ENCODE results near the gene LMAN1L. TPM values are rescaled to one million over a fixed set of nuclear protein-coding genes. Genes with fewer than 3 reads are reported as not detected.

The LMAN1L gene
- polyA plus RNA-seq, 6 donors from 2014 or later, result not detected

DNA sequence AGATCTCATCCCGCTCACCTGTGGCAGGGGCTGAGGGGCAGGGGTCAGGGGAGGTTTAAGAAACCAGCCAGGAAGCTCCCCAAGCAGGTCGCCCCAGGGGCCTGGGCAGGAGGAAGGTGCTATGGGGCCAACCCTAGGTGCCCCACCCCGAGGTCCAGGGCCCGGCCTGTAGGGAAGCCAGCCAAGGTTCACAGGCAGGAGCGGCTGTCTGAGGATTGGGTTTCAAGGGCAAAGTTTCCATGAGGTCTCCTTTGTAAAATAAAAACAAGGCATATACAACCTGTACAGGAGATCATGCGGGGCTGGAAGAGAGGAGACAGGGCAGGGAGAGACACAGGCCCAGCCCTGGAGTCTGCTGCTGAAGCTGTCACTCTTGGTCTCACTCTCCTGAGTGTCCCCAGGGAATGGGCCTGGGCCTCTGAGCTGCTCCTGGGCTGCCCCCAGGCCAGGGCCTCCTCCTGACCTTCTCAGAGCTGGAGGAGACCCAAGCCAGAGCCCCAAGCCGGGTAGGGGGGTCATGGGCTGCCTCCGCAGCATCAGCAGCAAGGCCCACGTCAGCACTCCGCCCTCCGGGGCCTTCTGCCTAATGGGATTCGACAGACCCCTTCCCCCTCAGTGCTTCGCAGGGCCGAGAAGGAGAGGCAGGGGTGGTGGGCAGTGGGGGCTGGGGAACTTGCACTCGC, 19.3 kb downstream of the LMAN1L start:
- DNase-seq (no peak), ATAC-seq (ENCODE audit: low read depth in 2 of 2) (no peak)
- H3K9me3 Mint-ChIP-seq, result no peaks in the 10 kb centered on the region
- no peak overlapping the region for H3K4me3 Mint-ChIP-seq
- H3K4me1 Mint-ChIP-seq, result peaks cover 7 to 30% (median 14%) of the 10 kb centered on the region in 3 donors
- H3K27ac Mint-ChIP-seq, result peak overlapping the region in 1 of 6 donors; percentile 77
- H3K27me3 Mint-ChIP-seq, result peaks cover 11 to 35% (median 30%) of the 10 kb centered on the region in 3 donors
- H3K36me3 Mint-ChIP-seq, result no peaks in the 10 kb centered on the region

DNA sequence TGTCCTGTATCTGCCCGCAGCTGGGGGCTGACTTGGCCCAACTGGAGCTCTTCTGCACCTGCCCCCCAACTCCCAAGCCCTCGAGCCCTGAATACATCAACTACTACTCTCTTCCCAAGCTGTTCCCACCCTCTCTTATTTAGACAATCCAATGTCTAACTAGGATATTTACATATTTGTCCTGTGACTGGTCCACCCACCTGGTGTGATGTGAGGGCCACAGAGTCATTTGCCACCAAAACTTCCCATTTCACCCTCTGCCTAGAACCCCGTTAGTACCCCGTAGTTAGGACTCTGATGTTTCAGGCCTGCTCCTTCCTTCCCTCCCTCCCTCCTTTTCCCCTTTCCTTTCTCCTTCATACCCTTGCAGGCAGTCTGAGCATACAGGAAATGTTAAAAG, 20.2 kb downstream of the LMAN1L start:
- H3K27ac Mint-ChIP-seq, result no peak overlapping the region
- no peaks in the 10 kb centered on the region for H3K9me3 Mint-ChIP-seq
- peak overlapping the region in 1 of 8 donors; percentile 29 for H3K4me3 Mint-ChIP-seq
- DNase-seq, result no peak
- H3K36me3 Mint-ChIP-seq, result peaks cover 0 to 5% of the 10 kb centered on the region in 2 donors
- no peak for ATAC-seq (ENCODE audit: low read depth in 2 of 2)
- peaks cover 11 to 27% (median 22%) of the 10 kb centered on the region in 3 donors for H3K27me3 Mint-ChIP-seq
- H3K4me1 Mint-ChIP-seq, result peaks cover 7 to 28% (median 14%) of the 10 kb centered on the region in 3 donors

DNA sequence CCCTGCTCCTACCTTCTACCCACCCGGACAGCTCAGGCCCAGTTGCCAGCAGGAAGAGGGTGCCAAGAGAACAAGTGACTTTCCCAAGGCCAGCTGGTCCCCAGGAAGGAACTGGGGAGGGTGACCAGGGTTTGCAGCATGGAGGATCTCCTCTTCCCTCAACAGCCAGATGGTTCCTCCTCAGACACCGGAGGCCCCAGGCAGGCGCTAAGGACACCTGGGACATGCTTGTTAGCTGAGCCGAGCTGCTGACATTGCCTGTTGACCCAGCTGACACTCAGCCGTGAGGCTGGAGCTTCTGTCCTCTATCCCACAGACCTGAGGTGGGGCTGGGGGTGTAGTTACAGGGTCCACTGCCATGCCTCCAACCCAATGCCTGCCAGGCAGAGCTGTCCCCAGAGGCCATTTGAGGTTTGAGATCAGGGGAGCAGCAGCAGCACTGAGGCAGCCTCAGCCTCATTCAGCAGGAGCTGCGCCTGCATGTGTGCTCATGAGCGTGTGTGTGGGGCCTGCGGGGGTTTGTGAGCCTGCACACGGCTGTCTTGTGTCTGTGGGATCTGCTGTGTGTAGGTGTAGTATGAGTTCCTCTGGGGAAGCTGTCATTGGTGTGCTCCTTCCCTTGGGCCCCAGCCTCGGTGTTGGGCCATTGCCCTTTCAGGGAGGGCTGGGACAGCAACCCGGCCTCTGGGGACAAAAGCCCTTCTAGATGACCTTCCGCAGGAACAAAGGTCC, 20.9 kb downstream of the LMAN1L start:
- H3K4me3 Mint-ChIP-seq, result no peak overlapping the region
- H3K9me3 Mint-ChIP-seq, result no peaks in the 10 kb centered on the region
- DNase-seq (no peak), ATAC-seq (ENCODE audit: low read depth in 2 of 2) (no peak)
- peak overlapping the region in 1 of 6 donors; percentile 52 for H3K27ac Mint-ChIP-seq
- peaks cover 6 to 20% (median 14%) of the 10 kb centered on the region in 3 donors for H3K27me3 Mint-ChIP-seq
- H3K4me1 Mint-ChIP-seq, result peaks cover 7 to 28% (median 10%) of the 10 kb centered on the region in 3 donors
- peaks cover 0 to 5% of the 10 kb centered on the region in 2 donors for H3K36me3 Mint-ChIP-seq

DNA sequence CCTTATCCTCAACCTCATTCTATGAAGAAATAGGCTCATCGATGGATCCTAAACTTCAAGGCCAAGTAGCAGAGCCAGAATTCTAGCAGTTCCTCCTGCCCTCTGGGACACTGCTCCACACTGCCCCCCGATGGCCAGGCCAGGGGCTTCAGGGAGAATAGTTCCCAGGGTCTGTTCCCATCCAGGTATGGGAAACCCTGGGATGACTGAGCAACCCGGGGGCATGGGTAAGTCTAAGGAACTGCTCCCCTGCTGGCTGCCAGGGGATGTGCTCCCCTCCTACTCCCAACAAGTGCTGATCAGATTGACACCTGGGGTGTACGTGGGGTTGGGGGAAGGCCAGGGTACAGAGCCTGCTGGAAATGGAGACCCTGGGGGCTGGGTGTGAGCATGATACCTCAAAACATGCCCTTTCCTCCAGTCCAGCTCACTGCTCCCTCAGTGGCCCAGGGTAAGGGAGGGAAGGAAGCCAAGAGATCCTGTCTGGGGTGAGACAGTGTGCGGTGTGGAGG, 22.7 kb downstream of the LMAN1L start:
- DNase-seq (peak; percentile 18), ATAC-seq (ENCODE audit: low read depth in 2 of 2) (peak; percentile 37 to 50)
- Mint-ChIP-seq H3K36me3 (peaks cover 0 to 5% of the 10 kb centered on the region in 2 donors), H3K27ac (peak overlapping the region in 2 of 6 donors; percentile 64 to 69), H3K27me3 (peaks cover 0 to 8% (median 4%) of the 10 kb centered on the region in 3 donors), H3K4me1 (peaks cover 10 to 28% (median 10%) of the 10 kb centered on the region in 3 donors), H3K4me3 (peak overlapping the region in 1 of 8 donors; percentile 45), H3K9me3 (no peaks in the 10 kb centered on the region)

DNA sequence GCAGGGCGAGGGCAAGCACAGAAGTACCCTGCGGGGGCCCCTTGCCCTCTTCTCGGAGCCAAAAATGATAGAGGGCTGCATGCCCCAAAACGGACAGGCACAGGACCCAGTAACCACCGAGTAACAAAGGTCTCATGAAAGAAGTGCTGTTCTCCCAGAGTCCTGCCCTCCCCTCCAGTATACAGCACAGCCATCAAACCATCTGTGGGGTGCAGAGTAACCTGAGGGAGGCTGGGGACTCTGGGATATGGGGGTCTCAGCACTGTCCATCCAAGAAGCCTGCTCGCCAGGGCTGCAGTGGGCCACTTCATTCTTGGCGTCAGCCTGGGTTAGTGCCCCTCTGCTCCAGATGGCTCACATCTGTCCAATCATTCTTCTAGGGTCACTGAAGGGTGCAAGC, 24.2 kb downstream of the LMAN1L start:
- Mint-ChIP-seq H3K27me3 (no peaks in the 10 kb centered on the region), H3K4me3 (no peak overlapping the region), H3K4me1 (peaks cover 16 to 34% (median 17%) of the 10 kb centered on the region in 3 donors), H3K27ac (no peak overlapping the region), H3K9me3 (no peaks in the 10 kb centered on the region), H3K36me3 (peaks cover 0 to 5% of the 10 kb centered on the region in 2 donors)
- DNase-seq, result no peak
- no peak for ATAC-seq (ENCODE audit: low read depth in 2 of 2)

DNA sequence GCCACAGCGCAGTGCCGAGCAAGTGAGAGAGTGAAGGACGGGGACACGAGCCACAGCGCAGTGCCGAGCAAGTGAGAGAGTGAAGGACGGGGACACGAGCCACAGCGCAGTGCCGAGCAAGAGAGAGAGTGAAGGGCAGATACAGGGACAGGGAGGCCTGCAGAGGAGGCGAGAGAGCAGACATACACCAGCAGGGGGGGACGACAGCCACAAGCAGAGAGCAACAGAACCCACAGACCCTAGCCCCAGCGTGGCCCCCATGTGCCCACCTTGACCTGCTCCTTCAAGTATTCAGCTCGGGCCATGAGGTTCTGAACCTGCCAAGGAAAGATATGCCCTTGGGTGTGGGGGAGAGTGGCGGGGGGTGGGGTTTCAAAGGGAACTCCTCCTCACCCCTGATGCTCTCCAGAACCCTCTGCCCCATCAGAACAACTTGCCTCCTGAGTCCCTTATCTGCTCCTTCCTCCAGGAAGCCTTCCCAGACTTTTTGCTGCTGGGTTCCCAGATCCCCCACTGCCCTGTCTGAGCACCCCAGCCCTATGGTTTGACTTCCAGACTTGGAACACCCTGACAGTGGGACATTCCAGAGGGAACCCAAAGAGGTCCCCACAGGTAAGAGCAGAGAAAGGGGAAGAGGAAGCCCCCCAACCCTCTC, 25.0 kb downstream of the LMAN1L start:
- Mint-ChIP-seq H3K9me3 (no peaks in the 10 kb centered on the region), H3K36me3 (peaks cover 0 to 5% of the 10 kb centered on the region in 2 donors), H3K4me3 (peak overlapping the region in 1 of 8 donors; percentile 71), H3K27ac (peak overlapping the region in 1 of 6 donors; percentile 76), H3K27me3 (no peaks in the 10 kb centered on the region), H3K4me1 (peaks cover 23 to 41% (median 23%) of the 10 kb centered on the region in 3 donors)
- no peak for DNase-seq
- ATAC-seq (ENCODE audit: low read depth in 2 of 2), result no peak

DNA sequence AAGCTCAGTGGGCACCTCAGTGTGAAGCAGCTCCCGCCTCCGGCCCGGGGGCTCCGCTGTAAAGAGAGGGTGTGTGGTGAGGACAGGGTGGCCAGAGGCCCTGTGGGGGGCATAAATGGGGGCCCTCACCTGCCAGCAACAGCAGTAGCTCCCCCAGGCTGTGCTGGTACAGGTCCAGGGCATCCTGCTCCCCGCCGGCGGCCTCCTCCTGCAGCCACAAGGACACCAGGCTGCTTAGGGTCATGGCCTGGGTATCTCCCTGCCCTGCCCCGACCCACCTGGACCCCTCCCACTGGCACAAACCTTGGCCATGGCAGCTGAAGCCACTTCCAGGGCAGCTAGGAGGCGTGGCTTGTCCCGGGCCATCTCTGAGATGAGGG, 25.5 kb downstream of the LMAN1L start:
- Mint-ChIP-seq H3K36me3 (peaks cover 0 to 5% of the 10 kb centered on the region in 2 donors), H3K4me3 (no peak overlapping the region), H3K4me1 (peaks cover 22 to 41% (median 25%) of the 10 kb centered on the region in 3 donors), H3K27me3 (no peaks in the 10 kb centered on the region), H3K27ac (no peak overlapping the region), H3K9me3 (no peaks in the 10 kb centered on the region)
- ATAC-seq (ENCODE audit: low read depth in 2 of 2), result no peak
- no peak for DNase-seq

DNA sequence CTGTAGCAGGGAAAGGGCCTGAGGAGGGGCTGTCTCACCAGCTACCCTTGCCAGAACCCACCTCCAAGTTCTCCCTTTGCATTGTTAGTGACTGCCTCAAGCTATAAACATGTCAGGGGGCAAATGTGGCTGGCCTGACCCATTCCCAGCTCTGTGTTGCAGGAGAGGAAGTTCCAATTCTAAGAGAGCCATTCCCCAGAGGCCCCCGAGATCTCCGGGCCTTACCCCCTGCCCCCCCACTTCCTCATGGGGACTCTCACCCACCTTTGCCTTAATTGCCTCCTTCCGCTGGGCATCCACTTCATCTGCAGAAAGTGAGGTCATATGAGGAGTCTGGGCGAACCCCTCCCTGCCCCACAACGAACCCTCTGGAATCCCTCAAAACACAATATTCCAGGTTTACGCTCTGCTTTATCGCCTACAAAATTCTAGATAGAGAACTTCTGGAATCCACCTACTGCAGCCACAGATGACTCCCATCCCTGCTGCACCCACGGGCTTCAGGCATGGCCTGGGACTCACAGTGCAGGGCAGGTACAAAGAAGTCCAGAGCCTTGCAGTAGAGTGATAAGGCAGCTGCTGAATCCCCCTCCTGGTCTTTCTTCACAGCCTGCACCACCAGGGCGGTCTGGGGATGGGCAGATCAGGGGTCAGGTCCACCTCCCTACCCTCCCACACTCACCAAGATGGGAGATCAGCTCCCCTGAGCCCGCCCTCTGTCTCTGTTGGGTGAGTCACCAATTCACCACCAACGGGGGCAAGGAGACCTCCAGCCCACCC, 26.3 kb downstream of the LMAN1L start:
- ATAC-seq (ENCODE audit: low read depth in 2 of 2) (no peak), DNase-seq (no peak)
- Mint-ChIP-seq H3K36me3 (peaks cover 0 to 5% of the 10 kb centered on the region in 2 donors), H3K4me1 (peaks cover 28 to 42% (median 28%) of the 10 kb centered on the region in 3 donors), H3K27me3 (no peaks in the 10 kb centered on the region), H3K9me3 (no peaks in the 10 kb centered on the region), H3K4me3 (no peak overlapping the region), H3K27ac (no peak overlapping the region)

DNA sequence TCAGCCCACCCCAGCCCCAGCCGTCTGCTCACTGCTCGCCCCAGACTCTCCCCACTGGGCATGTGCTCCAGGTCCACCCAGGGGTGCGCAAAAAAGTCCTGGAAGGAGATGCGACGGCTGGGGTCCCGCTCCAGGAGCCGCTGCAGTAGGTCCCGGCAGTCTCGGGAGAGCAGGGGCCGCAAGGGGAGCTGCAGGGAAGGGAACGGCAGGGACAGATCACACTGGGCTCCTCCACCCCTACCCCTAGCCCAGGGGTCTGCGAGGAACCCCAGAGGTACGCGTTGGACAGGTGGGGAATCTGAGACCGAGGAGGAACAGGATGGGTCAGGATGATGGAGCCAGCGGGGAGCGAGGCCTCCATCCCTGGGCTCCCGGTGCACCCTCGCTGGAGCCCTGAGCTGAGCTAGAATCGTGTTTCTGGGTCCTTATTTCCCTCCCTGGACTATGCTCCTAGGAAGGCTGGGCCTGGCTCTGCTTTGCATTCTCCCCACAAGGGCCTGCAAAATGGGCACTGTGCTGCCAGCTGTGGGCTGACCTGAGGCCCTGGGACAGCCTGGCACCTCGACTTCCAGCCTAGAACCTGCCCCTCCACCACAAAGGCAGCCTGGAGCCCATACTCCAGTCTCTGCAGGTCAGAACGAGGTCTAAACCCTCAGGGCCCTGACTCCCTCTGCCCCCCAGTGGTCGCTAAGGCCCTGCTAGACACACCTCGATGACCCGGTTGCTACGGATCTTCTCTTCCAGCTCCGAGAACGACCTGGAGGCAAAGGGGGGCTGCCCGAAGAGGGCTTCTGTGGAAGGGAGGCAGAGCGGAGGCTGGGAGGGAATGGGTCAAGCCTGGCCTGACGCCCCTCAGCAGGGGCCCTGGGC, 27.1 kb downstream of the LMAN1L start:
- DNase-seq (no peak), ATAC-seq (ENCODE audit: low read depth in 2 of 2) (no peak)
- Mint-ChIP-seq H3K27ac (peak overlapping the region in 1 of 6 donors; percentile 42), H3K36me3 (peaks cover 0 to 5% of the 10 kb centered on the region in 2 donors), H3K27me3 (no peaks in the 10 kb centered on the region), H3K9me3 (no peaks in the 10 kb centered on the region), H3K4me3 (no peak overlapping the region), H3K4me1 (peaks cover 30 to 42% (median 30%) of the 10 kb centered on the region in 3 donors)

DNA sequence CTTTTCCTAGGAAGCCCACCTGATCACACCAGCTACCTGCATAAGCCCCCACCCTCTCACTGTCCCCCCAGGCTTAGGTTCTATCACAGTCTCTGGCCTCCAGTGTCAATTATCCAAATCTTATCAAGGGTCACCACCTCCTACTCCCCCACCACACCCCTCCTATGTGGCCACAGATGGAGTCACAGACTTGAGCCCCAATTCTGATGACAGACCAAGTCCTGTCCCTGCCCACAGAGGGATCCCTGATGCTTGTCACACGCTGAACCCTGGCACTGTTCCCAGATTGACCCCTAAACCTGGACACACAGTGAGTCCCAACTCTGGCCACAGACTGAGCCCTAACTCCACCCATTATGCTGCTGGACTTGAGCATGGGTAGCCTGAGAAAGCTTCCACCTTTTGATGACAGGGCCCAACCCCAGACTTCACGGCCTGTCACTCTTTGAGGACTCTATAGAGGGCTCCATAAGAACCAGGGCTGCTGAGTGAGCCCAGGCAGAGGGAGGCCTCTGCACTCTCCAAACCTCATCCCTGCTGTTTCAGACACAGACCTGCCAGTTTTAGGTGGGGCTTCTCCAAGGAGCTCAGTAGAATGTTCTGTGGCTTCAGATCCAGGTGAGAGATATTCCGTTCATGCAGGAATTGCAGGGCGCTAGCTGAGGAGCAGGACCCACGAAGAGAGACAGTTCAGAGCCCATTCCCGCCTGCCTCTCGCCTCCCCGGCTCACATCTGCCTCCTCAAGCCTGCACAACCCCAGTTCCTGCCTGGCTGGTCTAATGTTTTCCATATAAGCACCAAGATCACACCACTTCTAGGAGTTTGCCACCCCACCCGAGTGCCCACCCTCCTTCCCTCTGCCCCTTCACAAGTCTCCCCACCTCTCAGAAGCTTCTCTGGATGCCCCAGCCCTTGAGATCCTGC, 28.5 kb downstream of the LMAN1L start:
- H3K9me3 Mint-ChIP-seq, result no peaks in the 10 kb centered on the region
- peak overlapping the region in 7 of 8 donors; percentile 5 to 93 (median 85) for H3K4me3 Mint-ChIP-seq
- peaks cover 0 to 5% of the 10 kb centered on the region in 2 donors for H3K36me3 Mint-ChIP-seq
- peaks cover 33 to 44% (median 36%) of the 10 kb centered on the region in 3 donors for H3K4me1 Mint-ChIP-seq
- peak overlapping the region in 1 of 6 donors; percentile 26 for H3K27ac Mint-ChIP-seq
- H3K27me3 Mint-ChIP-seq, result no peaks in the 10 kb centered on the region
- no peak for DNase-seq
- ATAC-seq (ENCODE audit: low read depth in 2 of 2), result no peak

DNA sequence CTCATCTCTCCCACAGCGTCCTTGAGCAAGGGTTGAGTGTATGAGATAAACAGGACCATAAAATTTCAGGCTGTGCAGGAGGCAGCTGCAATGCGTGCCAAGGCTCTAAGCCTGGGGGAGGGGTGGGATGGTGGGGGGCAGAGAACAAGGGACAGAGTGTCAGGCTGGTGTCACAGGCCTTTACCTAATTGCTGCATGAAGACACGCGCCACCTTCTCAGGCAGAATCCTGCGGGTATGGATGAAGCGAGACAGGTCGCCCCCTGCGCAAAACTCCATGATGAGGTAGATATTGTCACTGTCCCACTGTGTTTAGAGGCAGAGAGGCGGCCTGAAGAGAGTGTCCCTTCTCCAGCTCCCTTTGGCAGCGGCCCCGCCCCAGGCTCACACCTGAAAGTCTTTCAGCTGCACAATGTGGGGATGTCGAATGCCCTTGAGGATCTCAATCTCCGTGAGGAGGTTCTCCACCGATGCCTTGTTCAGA, 29.3 kb downstream of the LMAN1L start:
- Mint-ChIP-seq H3K4me1 (peaks cover 33 to 39% (median 38%) of the 10 kb centered on the region in 3 donors), H3K36me3 (peaks cover 0 to 5% of the 10 kb centered on the region in 2 donors), H3K4me3 (peak overlapping the region in 7 of 8 donors; percentile 84 to 94 (median 89)), H3K9me3 (no peaks in the 10 kb centered on the region), H3K27ac (peak overlapping the region in 1 of 6 donors; percentile 84), H3K27me3 (no peaks in the 10 kb centered on the region)
- DNase-seq (no peak), ATAC-seq (ENCODE audit: low read depth in 2 of 2) (no peak)

All from naive B cell (primary cell).